Measurements from ENCODE around the gene HELQ.

GRCh38 chr4:83504996-83505395, 49.4 kb upstream of the HELQ start:
- TF ChIP-seq EZH2 (IDR thresholded peaks at IDR 0.05), result no peak
- TF ChIP-seq EZH2phosphoT487 (IDR thresholded peaks at IDR 0.05; ENCODE audit: borderline replicate concordance), result no peak
- no peak for TF ChIP-seq RAD21 (IDR thresholded peaks at IDR 0.05; ENCODE audit: low read depth)
- TF ChIP-seq CTCF (IDR thresholded peaks at IDR 0.05 in 2 of 3, conservative IDR thresholded peaks at IDR 0.05 in 1 of 3; ENCODE audit: borderline replicate concordance in 1 of 3, insufficient read depth in 1 of 3, low read depth in 2 of 3, low read length in 2 of 3), result no peak
- no peak for TF ChIP-seq POLR2A (IDR thresholded peaks at IDR 0.05; ENCODE audit: borderline replicate concordance, extremely low read depth, insufficient read depth, insufficient read length)
- TF ChIP-seq ELF1 (IDR thresholded peaks at IDR 0.05; ENCODE audit: borderline replicate concordance, low read depth), result no peak
- no peak for TF ChIP-seq YY1 (IDR thresholded peaks at IDR 0.05; ENCODE audit: extremely low read depth, insufficient replicate concordance, low read depth, low read length)
- TF ChIP-seq CEBPB (IDR thresholded peaks at IDR 0.05; ENCODE audit: low read depth), result no peak
- no peak for TF ChIP-seq SP1 (IDR thresholded peaks at IDR 0.05; ENCODE audit: low read depth)
- TF ChIP-seq POLR2AphosphoS5 (IDR thresholded peaks at IDR 0.05; ENCODE audit: low read depth, low read length), result no peak
- TF ChIP-seq SIN3A (IDR thresholded peaks at IDR 0.05; ENCODE audit: low read depth), result no peak
- no peak for TF ChIP-seq ZFX (IDR thresholded peaks at IDR 0.05)
- TF ChIP-seq TCF7L2 (IDR thresholded peaks at IDR 0.05; ENCODE audit: borderline replicate concordance, extremely low read depth, insufficient read depth, insufficient read length), result no peak

Data from HCT116 (cell line).